Measurements from ENCODE around the gene COX14. TPM values are rescaled to one million over a fixed set of nuclear protein-coding genes. Genes with fewer than 3 reads are reported as not detected.

Gene COX14
- polyA plus RNA-seq, 1 experiment, result 77.0 TPM

GRCh38 chr12:50117057-50117622, 5.1 kb downstream of the COX14 start:
- TF ChIP-seq CTCF (IDR thresholded peaks at IDR 0.05; ENCODE audit: low read depth, low read length), result no peak
- no peak for DNase-seq (ENCODE audit: low read depth, low spot score)
- Histone ChIP-seq H3K27ac (ENCODE audit: low read depth, low read length) (no peak overlapping the region), H3K27me3 (ENCODE audit: control insufficient read depth, insufficient read depth, low read length) (no peaks in the 10 kb centered on the region), H3K9me3 (ENCODE audit: control insufficient read depth, insufficient read depth, low read length) (no peaks in the 10 kb centered on the region; the same call in none of the 2 replicates), H3K4me3 (ENCODE audit: low read depth, low read length) (no peak overlapping the region)
- CTCF ChIA-PET, result interaction anchor here (0.6 kb wide), 1 partner anchor 18 kb away, joined by 4 read pairs; no protein-coding TSS in a partner anchor
- POLR2A ChIA-PET, result no interaction called here

DNA sequence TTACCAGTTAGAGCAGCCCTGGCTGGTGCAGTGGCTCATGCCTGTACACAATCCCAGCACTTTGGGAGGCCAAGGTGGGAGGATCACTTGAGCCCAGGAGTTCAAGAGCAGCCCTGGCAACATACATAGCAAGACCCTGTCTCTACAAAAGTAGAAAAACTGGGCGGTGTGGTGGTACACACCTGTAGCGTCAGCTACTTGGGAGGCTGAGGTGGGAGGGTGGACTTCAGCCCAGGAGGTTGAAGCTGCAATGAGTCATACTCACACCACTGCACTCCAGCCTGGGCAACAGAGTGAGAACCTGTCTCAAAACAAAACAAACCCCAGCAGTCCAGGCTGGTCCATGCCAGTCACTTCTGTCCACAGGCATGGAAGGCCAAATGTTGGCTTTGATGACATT, 7.4 kb downstream of the COX14 start:
- TF ChIP-seq CTCF (IDR thresholded peaks at IDR 0.05; ENCODE audit: low read depth, low read length), result no peak
- CTCF ChIA-PET, result interaction anchor here (0.6 to 1.2 kb wide), 2 partner anchors 10 to 57 kb away, joined by 3 to 4 read pairs; no protein-coding TSS in a partner anchor
- Histone ChIP-seq H3K9me3 (ENCODE audit: control insufficient read depth, insufficient read depth, low read length) (no peaks in the 10 kb centered on the region; the same call in 1 of the 2 replicates), H3K27me3 (ENCODE audit: control insufficient read depth, insufficient read depth, low read length) (no peaks in the 10 kb centered on the region), H3K4me3 (ENCODE audit: low read depth, low read length) (no peak overlapping the region), H3K27ac (ENCODE audit: low read depth, low read length) (no peak overlapping the region)
- no peak for DNase-seq (ENCODE audit: low read depth, low spot score)
- POLR2A ChIA-PET, result interaction anchor here (0.5 kb wide), 1 partner anchor 35 kb away, joined by 4 read pairs; no protein-coding TSS in a partner anchor

DNA sequence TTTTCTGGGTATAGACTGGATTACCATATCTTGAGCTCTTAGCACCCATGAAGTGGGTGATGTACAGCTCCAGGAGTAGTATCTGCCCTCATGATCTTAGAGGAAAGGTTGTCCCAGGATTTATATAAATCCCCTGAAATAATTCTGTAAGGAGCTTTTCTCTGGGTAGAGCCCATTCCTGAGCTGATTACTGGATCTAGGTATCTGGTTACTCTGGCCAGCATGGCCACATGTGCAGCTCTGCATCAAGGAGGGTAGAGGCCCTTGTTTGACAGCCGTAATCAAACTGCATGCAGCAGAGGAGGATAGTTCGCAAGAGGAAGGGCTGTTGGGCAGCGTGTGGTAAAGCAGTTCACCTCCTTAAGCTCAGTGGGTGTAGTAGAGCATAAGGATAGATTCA, 8.5 kb downstream of the COX14 start:
- Histone ChIP-seq H3K27ac (ENCODE audit: low read depth, low read length) (no peak overlapping the region), H3K27me3 (ENCODE audit: control insufficient read depth, insufficient read depth, low read length) (no peaks in the 10 kb centered on the region), H3K9me3 (ENCODE audit: control insufficient read depth, insufficient read depth, low read length) (no peaks in the 10 kb centered on the region; the same call in 1 of the 2 replicates), H3K4me3 (ENCODE audit: low read depth, low read length) (no peak overlapping the region)
- no peak for DNase-seq (ENCODE audit: low read depth, low spot score)
- TF ChIP-seq CTCF (IDR thresholded peaks at IDR 0.05; ENCODE audit: low read depth, low read length), result no peak
- ChIA-PET POLR2A (interaction anchor here (1.8 kb wide), 1 partner anchor 8 kb away, joined by 4 read pairs; the partner anchor contains the start of gene COX14), CTCF (interaction anchor here (0.5 to 1.2 kb wide), 5 partner anchors 9 to 195 kb away, joined by 3 to 5 read pairs (median 4); partner anchors contain the start of gene COX14)

DNA sequence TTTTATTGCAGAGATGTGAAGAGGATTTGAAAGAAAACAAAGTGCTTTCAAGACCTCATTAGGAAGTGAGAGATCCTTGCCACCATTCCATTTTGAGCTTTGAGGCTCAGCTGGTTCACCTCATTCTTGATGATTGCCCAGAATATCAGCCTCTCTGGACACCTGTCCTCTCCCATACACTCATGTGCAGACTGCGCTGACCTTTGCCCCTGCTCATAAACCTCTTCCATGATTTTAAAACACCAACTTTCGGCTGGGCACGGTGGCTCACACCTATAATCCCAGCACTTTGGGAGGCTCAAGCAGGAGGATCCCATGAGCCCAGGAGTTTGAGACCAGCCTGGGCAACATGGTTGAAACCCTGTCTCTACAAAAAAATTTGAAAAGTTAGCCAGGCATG, 8.9 kb downstream of the COX14 start:
- DNase-seq (ENCODE audit: low read depth, low spot score), result no peak
- CTCF ChIA-PET, result interaction anchor here (0.5 to 0.7 kb wide), 3 partner anchors 9 to 195 kb away, joined by 3 to 5 read pairs (median 4); partner anchors contain the start of gene COX14
- Histone ChIP-seq H3K4me3 (ENCODE audit: low read depth, low read length) (no peak overlapping the region), H3K27ac (ENCODE audit: low read depth, low read length) (no peak overlapping the region), H3K27me3 (ENCODE audit: control insufficient read depth, insufficient read depth, low read length) (no peaks in the 10 kb centered on the region), H3K9me3 (ENCODE audit: control insufficient read depth, insufficient read depth, low read length) (no peaks in the 10 kb centered on the region; the same call in 1 of the 2 replicates)
- POLR2A ChIA-PET, result interaction anchor here (1.8 kb wide), 1 partner anchor 9 kb away, joined by 4 read pairs; the partner anchor contains the start of gene COX14
- TF ChIP-seq CTCF (IDR thresholded peaks at IDR 0.05; ENCODE audit: low read depth, low read length), result no peak

GRCh38 chr12:50121641-50122040, 9.6 kb downstream of the COX14 start:
- no peak overlapping the region for H3K27ac ChIP-seq (ENCODE audit: low read depth, low read length)
- H3K4me3 ChIP-seq (ENCODE audit: low read depth, low read length), result no peak overlapping the region
- no peaks in the 10 kb centered on the region; the same call in 1 of the 2 replicates for H3K9me3 ChIP-seq (ENCODE audit: control insufficient read depth, insufficient read depth, low read length)
- POLR2A ChIA-PET, result interaction anchor here (1.8 kb wide), 1 partner anchor 10 kb away, joined by 4 read pairs; the partner anchor contains the start of gene COX14
- H3K27me3 ChIP-seq (ENCODE audit: control insufficient read depth, insufficient read depth, low read length), result no peaks in the 10 kb centered on the region
- no peak for TF ChIP-seq CTCF (IDR thresholded peaks at IDR 0.05; ENCODE audit: low read depth, low read length)
- no peak for DNase-seq (ENCODE audit: low read depth, low spot score)
- CTCF ChIA-PET, result interaction anchor here (4.7 kb wide), 1 partner anchor 10 kb away, joined by 28 read pairs; the partner anchor contains the start of gene COX14

Measured in AG04450 (cell line).